Gastroesophageal sphincter (tissue), 3 donors: ENCODE data around the gene SHLD1.
A peak's percentile ranks its signal among the peaks of the same experiment; 100 is the strongest.

ENCODE experiments used
- EP300 ChIP-seq: sonication (generic); formaldehyde crosslinking; IDR thresholded peaks from one replicate; pipeline ENCODE4 v1.6.1; 2017; ENCODE audit warnings: antibody characterized with exemption, mild to moderate bottlenecking
- POLR2A ChIP-seq, 2 donors: fragments of 450-650 bp; IDR thresholded peaks; one replicate each; pipeline ENCODE4 v1.6.1; 2017; ENCODE audit warnings: antibody characterized with exemption in 2 of 2, mild to moderate bottlenecking in 2 of 2, moderate library complexity in 1 of 2
- POLR2AphosphoS5 ChIP-seq: sonication (generic); formaldehyde crosslinking; IDR thresholded peaks from one replicate; pipeline ENCODE4 v1.6.1; 2017; ENCODE audit warnings: antibody characterized with exemption
- TF ChIP-seq, protein P1 (sequence below), 4 experiments: fragments of 200-600 bp in 2 of 4; fragments of 450-650 bp in 2 of 4; sonication (generic) in 1 of 4; IDR thresholded peaks; one replicate each; pipeline ENCODE4 v1.5.1; 2017 to 2019; ENCODE audit warnings: antibody characterized with exemption in 4 of 4, mild to moderate bottlenecking in 2 of 4, moderate library complexity in 2 of 4

DNA sequence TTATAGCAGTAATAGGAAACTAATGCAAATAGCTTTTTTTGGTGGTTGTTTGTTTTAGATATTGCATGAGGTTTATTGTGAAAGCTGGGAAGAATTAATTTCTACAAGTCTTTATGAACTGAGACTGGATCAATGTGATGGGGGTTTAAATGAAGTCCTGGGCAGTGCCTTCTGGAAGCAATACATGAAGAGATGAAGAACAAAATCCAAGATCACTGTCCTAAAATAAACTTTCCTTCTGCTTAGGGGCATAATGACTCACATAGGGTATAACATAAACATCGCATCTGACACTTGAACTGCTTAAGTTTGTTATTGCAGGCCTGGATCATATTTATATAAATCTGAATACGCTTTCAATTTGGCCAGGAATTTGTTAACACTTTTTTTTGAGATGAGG, 20.9 kb upstream of the SHLD1 start:
- TF ChIP-seq, protein P1, sequence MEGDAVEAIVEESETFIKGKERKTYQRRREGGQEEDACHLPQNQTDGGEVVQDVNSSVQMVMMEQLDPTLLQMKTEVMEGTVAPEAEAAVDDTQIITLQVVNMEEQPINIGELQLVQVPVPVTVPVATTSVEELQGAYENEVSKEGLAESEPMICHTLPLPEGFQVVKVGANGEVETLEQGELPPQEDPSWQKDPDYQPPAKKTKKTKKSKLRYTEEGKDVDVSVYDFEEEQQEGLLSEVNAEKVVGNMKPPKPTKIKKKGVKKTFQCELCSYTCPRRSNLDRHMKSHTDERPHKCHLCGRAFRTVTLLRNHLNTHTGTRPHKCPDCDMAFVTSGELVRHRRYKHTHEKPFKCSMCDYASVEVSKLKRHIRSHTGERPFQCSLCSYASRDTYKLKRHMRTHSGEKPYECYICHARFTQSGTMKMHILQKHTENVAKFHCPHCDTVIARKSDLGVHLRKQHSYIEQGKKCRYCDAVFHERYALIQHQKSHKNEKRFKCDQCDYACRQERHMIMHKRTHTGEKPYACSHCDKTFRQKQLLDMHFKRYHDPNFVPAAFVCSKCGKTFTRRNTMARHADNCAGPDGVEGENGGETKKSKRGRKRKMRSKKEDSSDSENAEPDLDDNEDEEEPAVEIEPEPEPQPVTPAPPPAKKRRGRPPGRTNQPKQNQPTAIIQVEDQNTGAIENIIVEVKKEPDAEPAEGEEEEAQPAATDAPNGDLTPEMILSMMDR (IDR thresholded peaks at IDR 0.05): no peak
- no peak for TF ChIP-seq POLR2A (IDR thresholded peaks at IDR 0.05)
- TF ChIP-seq POLR2AphosphoS5: peak; percentile 76
- TF ChIP-seq EP300: no peak
